HL-60 (cell line): ENCODE measurements around the gene MBTPS2.

Experiments
- DNase-seq, 2 experiments: peaks; one replicate each; pipeline ENCODE4 v3.0.0-alpha.2; 2010 to 2020; ENCODE audit warnings: low read depth in 1 of 2, low spot score in 1 of 2
- H3K27ac ChIP-seq: fragments of 250-450 bp; sonication (Bioruptor Pico); replicated peaks from 2 replicates; pipeline ENCODE4 v1.5.1; 2020; ENCODE audit warnings: mild to moderate bottlenecking, moderate library complexity
- H3K27me3 ChIP-seq: fragments of 250-450 bp; sonication (Bioruptor Pico); 2 replicates; pipeline ENCODE4 v1.5.1; 2021; ENCODE audit warnings: mild to moderate bottlenecking, moderate library complexity; ENCODE audit not compliant: insufficient read depth, poor library complexity, severe bottlenecking
- H3K4me3 ChIP-seq: replicated peaks from 2 replicates; pipeline ENCODE4 v1.5.1; 2011; ENCODE audit warnings: mild to moderate bottlenecking, control low read depth, low read length; ENCODE audit not compliant: insufficient read depth
- GABPA ChIP-seq: IDR thresholded peaks from 2 replicates; pipeline ENCODE4 v1.6.1; 2012; ENCODE audit warnings: low read depth
- POLR2AphosphoS5 ChIP-seq: IDR thresholded peaks from 2 replicates; pipeline ENCODE4 v1.6.1; 2012; ENCODE audit warnings: low read depth
- SPI1 ChIP-seq: IDR thresholded peaks from 2 replicates; pipeline ENCODE4 v1.6.1; 2012; ENCODE audit warnings: low read depth, mild to moderate bottlenecking, borderline replicate concordance
- TF ChIP-seq, protein P1 (sequence below): IDR thresholded peaks from one replicate; pipeline ENCODE4 v1.5.1; 2011; ENCODE audit warnings: low read length, control low read depth, inconsistent platforms; ENCODE audit not compliant: insufficient read depth
- TF ChIP-seq, protein P2 (sequence below): IDR thresholded peaks from 2 replicates; pipeline ENCODE4 v1.6.1; 2012; ENCODE audit warnings: low read depth; ENCODE audit not compliant: insufficient replicate concordance

The MBTPS2 gene

DNA sequence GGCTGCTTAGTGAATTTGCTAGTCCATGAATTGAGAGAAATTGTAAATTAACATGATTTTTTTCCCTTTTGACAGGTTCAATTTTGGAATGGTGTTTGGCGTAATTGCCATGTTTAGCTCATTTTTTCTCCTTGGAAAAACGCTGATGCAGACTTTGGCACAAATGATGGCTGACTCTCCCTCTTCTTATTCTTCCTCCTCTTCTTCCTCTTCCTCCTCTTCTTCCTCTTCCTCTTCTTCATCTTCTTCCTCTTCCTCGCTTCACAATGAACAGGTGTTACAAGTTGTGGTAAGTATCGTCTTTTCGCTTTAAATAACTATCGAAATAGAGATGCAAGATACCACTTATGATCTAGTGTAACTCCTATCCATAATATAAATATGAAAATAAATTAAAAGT is 5.7 kb downstream of the MBTPS2 start:
- no peak for TF ChIP-seq POLR2AphosphoS5
- no peak for TF ChIP-seq SPI1
- TF ChIP-seq, protein P1, sequence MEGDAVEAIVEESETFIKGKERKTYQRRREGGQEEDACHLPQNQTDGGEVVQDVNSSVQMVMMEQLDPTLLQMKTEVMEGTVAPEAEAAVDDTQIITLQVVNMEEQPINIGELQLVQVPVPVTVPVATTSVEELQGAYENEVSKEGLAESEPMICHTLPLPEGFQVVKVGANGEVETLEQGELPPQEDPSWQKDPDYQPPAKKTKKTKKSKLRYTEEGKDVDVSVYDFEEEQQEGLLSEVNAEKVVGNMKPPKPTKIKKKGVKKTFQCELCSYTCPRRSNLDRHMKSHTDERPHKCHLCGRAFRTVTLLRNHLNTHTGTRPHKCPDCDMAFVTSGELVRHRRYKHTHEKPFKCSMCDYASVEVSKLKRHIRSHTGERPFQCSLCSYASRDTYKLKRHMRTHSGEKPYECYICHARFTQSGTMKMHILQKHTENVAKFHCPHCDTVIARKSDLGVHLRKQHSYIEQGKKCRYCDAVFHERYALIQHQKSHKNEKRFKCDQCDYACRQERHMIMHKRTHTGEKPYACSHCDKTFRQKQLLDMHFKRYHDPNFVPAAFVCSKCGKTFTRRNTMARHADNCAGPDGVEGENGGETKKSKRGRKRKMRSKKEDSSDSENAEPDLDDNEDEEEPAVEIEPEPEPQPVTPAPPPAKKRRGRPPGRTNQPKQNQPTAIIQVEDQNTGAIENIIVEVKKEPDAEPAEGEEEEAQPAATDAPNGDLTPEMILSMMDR, result no peak
- TF ChIP-seq, protein P2, sequence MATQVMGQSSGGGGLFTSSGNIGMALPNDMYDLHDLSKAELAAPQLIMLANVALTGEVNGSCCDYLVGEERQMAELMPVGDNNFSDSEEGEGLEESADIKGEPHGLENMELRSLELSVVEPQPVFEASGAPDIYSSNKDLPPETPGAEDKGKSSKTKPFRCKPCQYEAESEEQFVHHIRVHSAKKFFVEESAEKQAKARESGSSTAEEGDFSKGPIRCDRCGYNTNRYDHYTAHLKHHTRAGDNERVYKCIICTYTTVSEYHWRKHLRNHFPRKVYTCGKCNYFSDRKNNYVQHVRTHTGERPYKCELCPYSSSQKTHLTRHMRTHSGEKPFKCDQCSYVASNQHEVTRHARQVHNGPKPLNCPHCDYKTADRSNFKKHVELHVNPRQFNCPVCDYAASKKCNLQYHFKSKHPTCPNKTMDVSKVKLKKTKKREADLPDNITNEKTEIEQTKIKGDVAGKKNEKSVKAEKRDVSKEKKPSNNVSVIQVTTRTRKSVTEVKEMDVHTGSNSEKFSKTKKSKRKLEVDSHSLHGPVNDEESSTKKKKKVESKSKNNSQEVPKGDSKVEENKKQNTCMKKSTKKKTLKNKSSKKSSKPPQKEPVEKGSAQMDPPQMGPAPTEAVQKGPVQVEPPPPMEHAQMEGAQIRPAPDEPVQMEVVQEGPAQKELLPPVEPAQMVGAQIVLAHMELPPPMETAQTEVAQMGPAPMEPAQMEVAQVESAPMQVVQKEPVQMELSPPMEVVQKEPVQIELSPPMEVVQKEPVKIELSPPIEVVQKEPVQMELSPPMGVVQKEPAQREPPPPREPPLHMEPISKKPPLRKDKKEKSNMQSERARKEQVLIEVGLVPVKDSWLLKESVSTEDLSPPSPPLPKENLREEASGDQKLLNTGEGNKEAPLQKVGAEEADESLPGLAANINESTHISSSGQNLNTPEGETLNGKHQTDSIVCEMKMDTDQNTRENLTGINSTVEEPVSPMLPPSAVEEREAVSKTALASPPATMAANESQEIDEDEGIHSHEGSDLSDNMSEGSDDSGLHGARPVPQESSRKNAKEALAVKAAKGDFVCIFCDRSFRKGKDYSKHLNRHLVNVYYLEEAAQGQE, result no peak
- no peak for TF ChIP-seq GABPA
- DNase-seq, result no peak
- Histone ChIP-seq H3K27ac (no peak overlapping the region), H3K4me3 (no peak overlapping the region), H3K27me3 (no peaks in the 10 kb centered on the region)

DNA sequence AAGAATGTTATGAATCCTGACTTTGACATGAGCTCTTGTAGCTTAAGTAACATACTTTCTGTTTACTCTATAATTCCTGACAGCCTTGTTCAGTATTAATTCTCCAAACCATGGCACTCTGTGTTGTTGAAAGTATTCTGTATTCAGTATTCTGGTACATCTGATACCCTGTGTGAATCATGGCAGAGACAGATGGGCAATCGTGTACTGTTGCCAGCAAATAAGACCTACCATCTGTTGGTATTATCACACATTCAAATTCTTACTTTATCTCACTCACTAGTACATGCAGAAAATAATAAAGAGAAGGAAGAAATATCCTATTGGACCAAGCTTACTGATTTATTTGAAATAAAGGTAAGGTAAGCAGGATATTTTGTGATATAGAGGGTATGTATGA is 7.9 kb downstream of the MBTPS2 start:
- Histone ChIP-seq H3K4me3 (no peak overlapping the region), H3K27ac (no peak overlapping the region), H3K27me3 (no peaks in the 10 kb centered on the region)
- TF ChIP-seq POLR2AphosphoS5 (no peak), SPI1 (no peak), GABPA (no peak)
- TF ChIP-seq, protein P2, result no peak
- TF ChIP-seq, protein P1, result no peak
- DNase-seq, result no peak

DNA sequence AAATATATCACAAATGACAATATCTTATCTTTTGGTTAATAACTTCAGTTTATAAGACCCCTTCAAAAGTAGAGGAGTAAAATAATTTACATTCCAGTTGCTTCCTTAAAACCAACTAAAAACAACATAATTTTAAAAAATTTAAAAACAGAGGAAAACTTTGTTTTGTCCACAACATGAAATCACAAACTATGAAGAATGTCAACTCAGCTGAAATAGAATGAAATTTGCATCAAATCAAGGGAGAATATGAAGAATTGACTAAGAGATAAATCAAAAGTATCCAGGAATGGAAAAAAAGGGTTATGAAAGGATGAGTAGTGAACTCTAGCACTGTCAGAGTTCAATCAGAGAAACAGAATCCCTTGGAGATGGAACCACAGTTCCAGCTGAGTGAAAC is 14.2 kb downstream of the MBTPS2 start:
- Histone ChIP-seq H3K27me3 (no peaks in the 10 kb centered on the region), H3K4me3 (no peak overlapping the region), H3K27ac (no peak overlapping the region)
- DNase-seq, result no peak
- TF ChIP-seq POLR2AphosphoS5, result no peak
- TF ChIP-seq, protein P1, result no peak
- TF ChIP-seq GABPA, result no peak
- TF ChIP-seq, protein P2, result no peak
- TF ChIP-seq SPI1, result no peak
